ENCODE results near the gene EIF4B. TPM values are rescaled to one million over a fixed set of nuclear protein-coding genes. Genes with fewer than 3 reads are reported as not detected.

Gene EIF4B
- total and polyA plus RNA-seq, 2 of the 13 experiments (the other 11 are each of a cell fraction or from before 2014, with no cell fraction given), result 416 to 548 TPM

- TF ChIP-seq ZBTB34 (CRISPR knock-in tag; IDR thresholded peaks at IDR 0.05), result 0 out of 2 replicates have a peak, but pooled peaks have one; percentile 48
- no peak for TF ChIP-seq TCF12 (IDR thresholded peaks at IDR 0.05)
- no peak for TF ChIP-seq TCF12 (CRISPR knock-in tag; IDR thresholded peaks at IDR 0.05)
- TF ChIP-seq BRF2 (CRISPR knock-in tag; IDR thresholded peaks at IDR 0.05), result no peak
- TF ChIP-seq ZFP91 (CRISPR knock-in tag; IDR thresholded peaks at IDR 0.05; ENCODE audit: borderline replicate concordance), result no peak; the same call in 1 of the 2 replicates
- no peak for TF ChIP-seq SMC3 (IDR thresholded peaks at IDR 0.05; ENCODE audit: low read length)
- no peak for TF ChIP-seq ZNF20 (CRISPR knock-in tag; IDR thresholded peaks at IDR 0.05)
- TF ChIP-seq KLF9 (CRISPR knock-in tag; IDR thresholded peaks at IDR 0.05; ENCODE audit: low read depth), result no peak
- TF ChIP-seq ZNF891 (CRISPR knock-in tag; IDR thresholded peaks at IDR 0.05), result peak; percentile 45; the same call in 1 of the 2 replicates
- TF ChIP-seq HOXD1 (CRISPR knock-in tag; IDR thresholded peaks at IDR 0.05), result peak; percentile 23; the same call in 1 of the 2 replicates
- peak; percentile 37; the same call in 1 of the 2 replicates for TF ChIP-seq SIX1 (CRISPR knock-in tag; IDR thresholded peaks at IDR 0.05; ENCODE audit: borderline replicate concordance)
- TF ChIP-seq ZNF350 (CRISPR knock-in tag; IDR thresholded peaks at IDR 0.05; ENCODE audit: borderline replicate concordance, low read depth), result peak; percentile 25; the same call in 1 of the 2 replicates
- TF ChIP-seq TEAD2 (CRISPR knock-in tag; IDR thresholded peaks at IDR 0.05), result no peak
- 0 out of 2 replicates have a peak, but pooled peaks have one; percentile 31 for TF ChIP-seq MTF2 (CRISPR knock-in tag; IDR thresholded peaks at IDR 0.05; ENCODE audit: borderline replicate concordance)
- TF ChIP-seq HIC2 (CRISPR knock-in tag; IDR thresholded peaks at IDR 0.05; ENCODE audit: low read depth), result peak; percentile 97
- peak; percentile 22; the same call in 1 of the 2 replicates for TF ChIP-seq ZNF768 (CRISPR knock-in tag; IDR thresholded peaks at IDR 0.05)
- TF ChIP-seq KAT8 (CRISPR knock-in tag; IDR thresholded peaks at IDR 0.05), result 0 out of 2 replicates have a peak, but pooled peaks have one; percentile 32
- TF ChIP-seq ZNF598 (CRISPR knock-in tag; IDR thresholded peaks at IDR 0.05; ENCODE audit: borderline replicate concordance), result no peak
- TF ChIP-seq ZUFSP (CRISPR knock-in tag; IDR thresholded peaks at IDR 0.05; ENCODE audit: borderline replicate concordance), result no peak
- TF ChIP-seq FOXA3 (CRISPR knock-in tag; IDR thresholded peaks at IDR 0.05), result peak; percentile 11; the same call in 1 of the 2 replicates
Observed at GRCh38 chr12:53048033-53048779, 42.0 kb downstream of the EIF4B start (continued).
